ENCODE data around the gene MECP2.

Gene MECP2

GRCh38 chrX:154082396-154083125 lies 15.0 kb downstream of the MECP2 start:
- no peak overlapping the region for H3K4me2 ChIP-seq (ENCODE audit: low read depth, low read length, poor library complexity, severe bottlenecking)
- no peaks in the 10 kb centered on the region for H3K4me1 ChIP-seq (ENCODE audit: insufficient read depth, low read length, poor library complexity, severe bottlenecking)
- peaks cover 87% of the 10 kb centered on the region for H3K79me2 ChIP-seq (ENCODE audit: insufficient read depth, low read length)
- H3K9me3 ChIP-seq (ENCODE audit: insufficient read depth, low read depth, low read length) = no peaks in the 10 kb centered on the region
- no peak overlapping the region for H2AFZ ChIP-seq (ENCODE audit: low read length)
- no peaks in the 10 kb centered on the region for H3K9me2 ChIP-seq (replicated peaks; ENCODE audit: low read depth, low read length)
- H4K20me1 ChIP-seq (ENCODE audit: insufficient read depth, low read length, poor library complexity, severe bottlenecking) = peaks cover 5% of the 10 kb centered on the region
- H3K27me3 ChIP-seq (ENCODE audit: insufficient read depth, low read length, poor library complexity, severe bottlenecking) = no peaks in the 10 kb centered on the region
- no peak for TF ChIP-seq CTCF (conservative IDR thresholded peaks at IDR 0.05; ENCODE audit: low read length)
- no peak for TF ChIP-seq EZH2phosphoT487 (IDR thresholded peaks at IDR 0.05; ENCODE audit: borderline replicate concordance)
- H3F3A ChIP-seq (ENCODE audit: low read depth) = no peaks in the 10 kb centered on the region
- H3K4me3 ChIP-seq (ENCODE audit: low read length, poor library complexity, severe bottlenecking) = no peak overlapping the region
- H3K36me3 ChIP-seq (ENCODE audit: insufficient read depth, low read length) = no peaks in the 10 kb centered on the region; the same call in 1 of the 2 replicates
- no peak overlapping the region for H3K9ac ChIP-seq (ENCODE audit: low read depth, low read length, poor library complexity, severe bottlenecking)

GRCh38 chrX:154077101-154077500 lies 20.4 kb downstream of the MECP2 start:
- Histone ChIP-seq H3K4me2 (ENCODE audit: low read depth, low read length, poor library complexity, severe bottlenecking) (no peak overlapping the region), H4K20me1 (ENCODE audit: insufficient read depth, low read length, poor library complexity, severe bottlenecking) (peaks cover 25% of the 10 kb centered on the region), H3K9ac (ENCODE audit: low read depth, low read length, poor library complexity, severe bottlenecking) (no peak overlapping the region), H3K4me1 (ENCODE audit: insufficient read depth, low read length, poor library complexity, severe bottlenecking) (no peaks in the 10 kb centered on the region), H3F3A (ENCODE audit: low read depth) (no peaks in the 10 kb centered on the region), H3K27me3 (ENCODE audit: insufficient read depth, low read length, poor library complexity, severe bottlenecking) (no peaks in the 10 kb centered on the region), H3K9me3 (ENCODE audit: insufficient read depth, low read depth, low read length) (no peaks in the 10 kb centered on the region), H3K9me2 (replicated peaks; ENCODE audit: low read depth, low read length) (no peaks in the 10 kb centered on the region), H3K79me2 (ENCODE audit: insufficient read depth, low read length) (peaks cover 86% of the 10 kb centered on the region), H3K36me3 (ENCODE audit: insufficient read depth, low read length) (no peaks in the 10 kb centered on the region), H3K4me3 (ENCODE audit: low read length, poor library complexity, severe bottlenecking) (no peak overlapping the region), H2AFZ (ENCODE audit: low read length) (no peak overlapping the region)
- TF ChIP-seq CTCF (conservative IDR thresholded peaks at IDR 0.05; ENCODE audit: low read length) (no peak), EZH2phosphoT487 (IDR thresholded peaks at IDR 0.05; ENCODE audit: borderline replicate concordance) (no peak)

- Histone ChIP-seq H3K79me2 (ENCODE audit: insufficient read depth, low read length) (peaks cover 89% of the 10 kb centered on the region), H3K4me3 (ENCODE audit: low read length, poor library complexity, severe bottlenecking) (no peak overlapping the region), H3K4me1 (ENCODE audit: insufficient read depth, low read length, poor library complexity, severe bottlenecking) (no peaks in the 10 kb centered on the region), H3K4me2 (ENCODE audit: low read depth, low read length, poor library complexity, severe bottlenecking) (no peak overlapping the region), H3K36me3 (ENCODE audit: insufficient read depth, low read length) (no peaks in the 10 kb centered on the region), H3K9ac (ENCODE audit: low read depth, low read length, poor library complexity, severe bottlenecking) (no peak overlapping the region), H3K27me3 (ENCODE audit: insufficient read depth, low read length, poor library complexity, severe bottlenecking) (no peaks in the 10 kb centered on the region), H3K9me3 (ENCODE audit: insufficient read depth, low read depth, low read length) (no peaks in the 10 kb centered on the region), H2AFZ (ENCODE audit: low read length) (no peak overlapping the region), H4K20me1 (ENCODE audit: insufficient read depth, low read length, poor library complexity, severe bottlenecking) (peaks cover 34% of the 10 kb centered on the region), H3K9me2 (replicated peaks; ENCODE audit: low read depth, low read length) (no peaks in the 10 kb centered on the region), H3F3A (ENCODE audit: low read depth) (no peaks in the 10 kb centered on the region)
- no peak for TF ChIP-seq CTCF (conservative IDR thresholded peaks at IDR 0.05; ENCODE audit: low read length)
- no peak for TF ChIP-seq EZH2phosphoT487 (IDR thresholded peaks at IDR 0.05; ENCODE audit: borderline replicate concordance)
Measured at GRCh38 chrX:154074199-154074598, 23.3 kb downstream of the MECP2 start.
